Measurements from ENCODE around the gene IST1. TPM values are rescaled to one million over a fixed set of nuclear protein-coding genes. Genes with fewer than 3 reads are reported as not detected.

The IST1 gene
- total and polyA plus RNA-seq, 9 of the 15 experiments (the other 6 are each of a cell fraction or from before 2014, with no cell fraction given): 135 to 334 (median 188) TPM

GRCh38 chr16:71894921-71895678 lies at the start of gene IST1 (continued):
- TF ChIP-seq ESRRA (IDR thresholded peaks at IDR 0.05; ENCODE audit: borderline replicate concordance, low read depth): peak; percentile 83
- TF ChIP-seq CTBP1 (IDR thresholded peaks at IDR 0.05; ENCODE audit: borderline replicate concordance): peak; percentile 88
- no peak for TF ChIP-seq ZNF41 (CRISPR knock-in tag; conservative IDR thresholded peaks at IDR 0.05)
- no peak for TF ChIP-seq ZNF133 (CRISPR knock-in tag; IDR thresholded peaks at IDR 0.05)
- TF ChIP-seq CBX3 (IDR thresholded peaks at IDR 0.05; ENCODE audit: borderline replicate concordance in 1 of 2, low read length in 2 of 2): peak in 1 of 2 experiments; percentile 66; a peak in 1 of 3 replicates
- TF ChIP-seq IRF1 (CRISPR knock-in tag; IDR thresholded peaks at IDR 0.05; ENCODE audit: borderline replicate concordance): no peak
- TF ChIP-seq KDM2B (CRISPR knock-in tag; IDR thresholded peaks at IDR 0.05): no peak; the same call in 1 of the 2 replicates
- TF ChIP-seq PHTF2 (CRISPR knock-in tag; IDR thresholded peaks at IDR 0.05): no peak
- no peak for TF ChIP-seq NFATC3 (IDR thresholded peaks at IDR 0.05)
- peak; percentile 84 to 87 for TF ChIP-seq NRF1 (conservative IDR thresholded peaks at IDR 0.05 in 1 of 2, IDR thresholded peaks at IDR 0.05 in 1 of 2)
- peak in 1 of 2 experiments; percentile 44; a peak in 1 of 4 replicates for TF ChIP-seq SRF (CRISPR knock-in tag; IDR thresholded peaks at IDR 0.05)
- TF ChIP-seq POLR2A (conservative IDR thresholded peaks at IDR 0.05): peak; percentile 95
- peak; percentile 82; the same call in 1 of the 2 replicates for TF ChIP-seq PHF21A (IDR thresholded peaks at IDR 0.05; ENCODE audit: borderline replicate concordance, low read depth)
- peak; percentile 75; the same call in 1 of the 2 replicates for TF ChIP-seq NKRF (IDR thresholded peaks at IDR 0.05; ENCODE audit: borderline replicate concordance)
- peak; percentile 87; the same call in 1 of the 2 replicates for TF ChIP-seq ATF7 (IDR thresholded peaks at IDR 0.05)
- TF ChIP-seq MLLT1 (IDR thresholded peaks at IDR 0.05): peak; percentile 14 to 69; a peak in 3 of 4 replicates
- TF ChIP-seq TOE1 (IDR thresholded peaks at IDR 0.05; ENCODE audit: borderline replicate concordance): peak; percentile 64; the same call in 1 of the 2 replicates
- no peak for TF ChIP-seq TOE1 (CRISPR knock-in tag; IDR thresholded peaks at IDR 0.05; ENCODE audit: borderline replicate concordance, low read depth)
- TF ChIP-seq ZFX (CRISPR knock-in tag; IDR thresholded peaks at IDR 0.05): peak; percentile 76
- peak; percentile 92 for TF ChIP-seq SUPT5H (IDR thresholded peaks at IDR 0.05)
- TF ChIP-seq TAF7 (tag; IDR thresholded peaks at IDR 0.05): peak; percentile 89
- peak; percentile 43; the same call in 1 of the 2 replicates for TF ChIP-seq MTA2 (IDR thresholded peaks at IDR 0.05; ENCODE audit: low read depth)
- TF ChIP-seq RBM22 (IDR thresholded peaks at IDR 0.05; ENCODE audit: low read depth, low read length, poor library complexity, severe bottlenecking): peak; percentile 80
- TF ChIP-seq ZBTB26 (CRISPR knock-in tag; IDR thresholded peaks at IDR 0.05): peak; percentile 27; the same call in 1 of the 2 replicates
- peak; percentile 9; the same call in 1 of the 2 replicates for TF ChIP-seq LCOR (CRISPR knock-in tag; IDR thresholded peaks at IDR 0.05)

Data from K562 (cell line).